Activated B cell treated with CpG ODN at 0.5 μM for 24 hours (primary cell): ENCODE data around the gene PPP2R5E. TPM values are rescaled to one million over a fixed set of nuclear protein-coding genes. Genes with fewer than 3 reads are reported as not detected.
A peak's percentile ranks its signal among the peaks of the same experiment; 100 is the strongest.

Experiments used
- ATAC-seq: fragments of 200-7000 bp; cut with Tn5 transposase; one replicate; pipeline ENCODE4 v1.10.0; 2021; ENCODE audit warnings: low read depth, mild to moderate bottlenecking, moderate library complexity
- CTCF ChIA-PET: fragments of 350-600 bp; sonication (Branson Sonifier 250); formaldehyde crosslinking; loops from one replicate; lab custom pipeline; 2021; ENCODE audit warnings: antibody characterized with exemption; lab: Charles Lee
- POLR2A ChIA-PET: fragments of 350-600 bp; sonication (Branson Sonifier 250); formaldehyde crosslinking; loops from one replicate; lab custom pipeline; 2021; ENCODE audit warnings: antibody characterized with exemption; lab: Charles Lee
- DNase-seq: peaks from one replicate; pipeline ENCODE4 v3.0.0; 2022
- H3K27ac Mint-ChIP-seq: one replicate; pipeline ENCODE4 v1.8.0; 2020; ENCODE audit warnings: mixed read lengths
- H3K27me3 Mint-ChIP-seq: one replicate; pipeline ENCODE4 v1.8.0; 2021; ENCODE audit warnings: mixed read lengths
- H3K36me3 Mint-ChIP-seq: one replicate; pipeline ENCODE4 v1.8.0; 2021; ENCODE audit warnings: low read depth, mixed read lengths
- H3K4me1 Mint-ChIP-seq: one replicate; pipeline ENCODE4 v1.8.0; 2021; ENCODE audit warnings: mixed read lengths
- H3K4me3 Mint-ChIP-seq: one replicate; pipeline ENCODE4 v1.8.0; 2020; ENCODE audit warnings: mild to moderate bottlenecking, mixed read lengths
- H3K9me3 Mint-ChIP-seq: one replicate; pipeline ENCODE4 v1.8.0; 2020; ENCODE audit warnings: mixed read lengths
- CTCF ChIP-seq: fragments of 200-600 bp; IDR thresholded peaks from one replicate; pipeline ENCODE4 v1.8.0; 2022; ENCODE audit warnings: antibody characterized with exemption, mild to moderate bottlenecking
- intact Hi-C: fragments of 100-400 bp; cut with micrococcal nuclease; formaldehyde crosslinking; loops from one replicate; pipeline ENCODE4 v1.15.1; 2024
- total RNA-seq: library from RNA; stranded (reverse); gene quantifications from 2 replicates; pipeline ENCODE4 v1.2.3, GENCODE V29; 2022

Gene PPP2R5E
- total RNA-seq, 1 donor from 2014 or later: 44.8 TPM

- intact Hi-C loops: no loop called here
- Mint-ChIP-seq H3K4me1 (peaks cover 5% of the 10 kb centered on the region), H3K36me3 (peaks cover 17% of the 10 kb centered on the region), H3K4me3 (no peak overlapping the region), H3K27ac (no peak overlapping the region), H3K9me3 (no peaks in the 10 kb centered on the region), H3K27me3 (no peaks in the 10 kb centered on the region)
- ATAC-seq: no peak
- ChIA-PET CTCF (no interaction called here), POLR2A (no interaction called here)
- no peak for DNase-seq
- TF ChIP-seq CTCF: no peak
Observed at GRCh38 chr14:63443361-63443760, 99.8 kb downstream of the PPP2R5E start.

- H3K4me1 Mint-ChIP-seq: peaks cover 45% of the 10 kb centered on the region
- H3K9me3 Mint-ChIP-seq: no peaks in the 10 kb centered on the region
- peaks cover 10% of the 10 kb centered on the region for H3K36me3 Mint-ChIP-seq
- no peaks in the 10 kb centered on the region for H3K27me3 Mint-ChIP-seq
- no peak overlapping the region for H3K4me3 Mint-ChIP-seq
- intact Hi-C loops: no loop called here
- no peak for TF ChIP-seq CTCF
- ATAC-seq (no peak), DNase-seq (no peak)
- H3K27ac Mint-ChIP-seq: peak overlapping the region; percentile 9
- ChIA-PET POLR2A (no interaction called here), CTCF (interaction anchor here (0.5 to 1.0 kb wide), 2 partner anchors 39 to 332 kb away, joined by 3 to 4 read pairs; no protein-coding TSS in a partner anchor)
Observed at GRCh38 chr14:63438065-63438757, 105.0 kb downstream of the PPP2R5E start.

DNA sequence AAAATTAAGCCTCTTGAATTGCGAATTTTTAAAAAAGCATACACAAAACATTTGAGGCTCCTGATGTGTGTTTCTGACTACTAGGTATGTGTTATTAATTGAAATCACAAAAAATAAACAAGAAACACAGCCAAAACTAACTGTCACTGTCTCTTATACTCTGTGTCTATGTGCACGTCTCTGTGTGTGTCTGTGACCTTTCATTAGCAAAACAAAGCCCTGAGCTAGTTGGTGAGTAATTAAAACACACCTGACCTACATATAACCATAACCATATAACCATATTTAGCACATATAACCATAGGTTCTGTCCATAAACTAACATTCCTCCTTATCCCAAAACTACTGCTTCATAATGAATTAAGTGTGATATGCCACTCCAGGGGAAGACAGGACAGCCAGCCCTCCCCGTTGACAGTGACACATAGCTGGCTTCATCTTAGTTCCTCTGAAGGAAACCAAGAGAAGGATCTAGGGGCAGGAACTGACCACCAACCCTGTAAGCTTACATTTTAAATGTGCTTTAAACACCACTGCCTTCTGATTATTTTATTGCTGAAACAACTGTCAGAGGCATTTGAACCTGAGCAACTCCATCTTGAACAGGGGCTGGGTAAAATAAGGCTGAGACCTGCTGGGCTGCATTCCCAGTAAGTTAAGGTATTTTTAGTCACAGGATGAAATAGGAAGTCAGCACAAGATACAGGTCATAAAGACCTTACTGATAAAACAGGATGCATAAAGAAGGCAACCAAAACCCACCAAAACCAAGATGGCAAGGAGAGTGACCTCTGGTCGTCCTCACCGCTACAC, 106.7 kb downstream of the PPP2R5E start:
- Mint-ChIP-seq H3K27ac (peak overlapping the region; percentile 57), H3K4me3 (peak overlapping the region; percentile 2), H3K9me3 (no peaks in the 10 kb centered on the region), H3K27me3 (no peaks in the 10 kb centered on the region), H3K4me1 (peaks cover 49% of the 10 kb centered on the region), H3K36me3 (peaks cover 10% of the 10 kb centered on the region)
- ChIA-PET CTCF (no interaction called here), POLR2A (no interaction called here)
- no peak for TF ChIP-seq CTCF
- intact Hi-C loops: no loop called here
- DNase-seq: no peak
- ATAC-seq: no peak

- H3K4me1 Mint-ChIP-seq: peaks cover 49% of the 10 kb centered on the region
- DNase-seq: no peak
- H3K27me3 Mint-ChIP-seq: no peaks in the 10 kb centered on the region
- peak overlapping the region; percentile 62 for H3K27ac Mint-ChIP-seq
- peaks cover 4% of the 10 kb centered on the region for H3K36me3 Mint-ChIP-seq
- CTCF ChIA-PET: no interaction called here
- H3K9me3 Mint-ChIP-seq: no peaks in the 10 kb centered on the region
- POLR2A ChIA-PET: no interaction called here
- no peak for TF ChIP-seq CTCF
- intact Hi-C loops: no loop called here
- no peak for ATAC-seq
- H3K4me3 Mint-ChIP-seq: no peak overlapping the region
Observed at GRCh38 chr14:63435838-63436237, 107.3 kb downstream of the PPP2R5E start.

DNA sequence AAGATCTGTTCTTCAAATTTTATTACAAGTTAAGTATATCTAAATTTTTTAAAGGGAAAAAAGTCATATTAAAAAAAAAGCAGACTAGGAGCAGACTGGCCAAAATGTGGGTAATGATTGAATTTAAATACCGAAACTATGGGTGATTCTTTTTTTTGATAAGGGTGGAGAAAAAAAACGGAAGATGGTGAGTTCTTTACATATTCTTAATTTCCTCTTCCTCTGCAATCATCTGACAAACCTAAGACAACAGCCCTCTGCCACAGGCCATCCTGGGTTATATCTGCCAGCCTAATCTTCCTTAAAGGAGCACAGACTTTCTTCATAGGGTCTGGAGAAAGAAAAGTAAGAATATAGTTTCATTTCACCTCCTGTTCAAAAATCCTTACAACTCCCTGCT, 108.0 kb downstream of the PPP2R5E start:
- Mint-ChIP-seq H3K4me3 (peak overlapping the region; percentile 9), H3K27ac (peak overlapping the region; percentile 26), H3K27me3 (no peaks in the 10 kb centered on the region), H3K36me3 (peaks cover 4% of the 10 kb centered on the region), H3K4me1 (peaks cover 49% of the 10 kb centered on the region), H3K9me3 (no peaks in the 10 kb centered on the region)
- CTCF ChIA-PET: no interaction called here
- no peak for TF ChIP-seq CTCF
- intact Hi-C loops: no loop called here
- POLR2A ChIA-PET: no interaction called here
- ATAC-seq (no peak), DNase-seq (no peak)
